KMS-11 (cell line): ENCODE results near the gene MRPL46.

Experiments used
- H2AFZ ChIP-seq: fragments of 200-600 bp; sonication (generic); 2 replicates; pipeline ENCODE4 v1.6.1; 2016; ENCODE audit warnings: antibody characterized with exemption, mixed run types, low read depth
- H3K27ac ChIP-seq: fragments of 200-600 bp; sonication (generic); 2 replicates; pipeline ENCODE4 v1.6.1; 2016; ENCODE audit warnings: mild to moderate bottlenecking, mixed run types
- H3K27me3 ChIP-seq: fragments of 200-600 bp; sonication (generic); 2 replicates; pipeline ENCODE4 v1.6.1; 2017; ENCODE audit warnings: mild to moderate bottlenecking, low read depth, mixed run types, moderate library complexity; ENCODE audit not compliant: insufficient read depth
- H3K36me3 ChIP-seq: fragments of 200-600 bp; sonication (generic); 2 replicates; pipeline ENCODE4 v1.6.1; 2017; ENCODE audit warnings: mild to moderate bottlenecking, mixed run types; ENCODE audit not compliant: insufficient read depth
- H3K4me1 ChIP-seq: fragments of 200-600 bp; sonication (generic); 2 replicates; pipeline ENCODE4 v1.6.1; 2016; ENCODE audit warnings: mild to moderate bottlenecking, low read depth, mixed run types; ENCODE audit not compliant: poor library complexity, severe bottlenecking
- H3K4me2 ChIP-seq: fragments of 200-600 bp; sonication (generic); 2 replicates; pipeline ENCODE4 v1.7.0; 2016; ENCODE audit warnings: mild to moderate bottlenecking, mixed run types
- H3K4me3 ChIP-seq: fragments of 200-600 bp; sonication (generic); IDR thresholded peaks from 2 replicates; pipeline ENCODE4 v1.6.1; 2017; ENCODE audit warnings: low read depth, low read length, mixed read lengths; ENCODE audit not compliant: insufficient read depth
- H3K79me2 ChIP-seq: fragments of 200-600 bp; sonication (generic); 2 replicates; pipeline ENCODE4 v1.6.1; 2016; ENCODE audit warnings: low read depth, mixed run types; ENCODE audit not compliant: insufficient read depth
- H3K9ac ChIP-seq: fragments of 200-600 bp; sonication (generic); 2 replicates; pipeline ENCODE4 v1.6.1; 2016; ENCODE audit warnings: mild to moderate bottlenecking, mixed run types
- H4K20me1 ChIP-seq: fragments of 200-600 bp; sonication (generic); 2 replicates; pipeline ENCODE4 v1.6.1; 2016; ENCODE audit warnings: mild to moderate bottlenecking, mixed run types; ENCODE audit not compliant: insufficient read depth
- CTCF ChIP-seq: fragments of 200-600 bp; sonication (generic); conservative IDR thresholded peaks from 2 replicates; pipeline ENCODE4 v1.6.1; 2017; ENCODE audit warnings: low read depth, mild to moderate bottlenecking, antibody characterized with exemption, low read length, moderate library complexity, mixed read lengths

Gene MRPL46

GRCh38 chr15:88505721-88506120 is 38.5 kb upstream of the MRPL46 start:
- Histone ChIP-seq H3K27me3 (no peaks in the 10 kb centered on the region), H3K36me3 (no peaks in the 10 kb centered on the region), H2AFZ (no peak overlapping the region), H3K9ac (no peak overlapping the region), H3K27ac (no peak overlapping the region), H3K4me2 (no peak overlapping the region), H4K20me1 (no peaks in the 10 kb centered on the region), H3K4me1 (peaks cover 12% of the 10 kb centered on the region), H3K4me3 (no peak overlapping the region), H3K79me2 (no peaks in the 10 kb centered on the region)
- TF ChIP-seq CTCF = no peak

- no peak for TF ChIP-seq CTCF
- Histone ChIP-seq H3K9ac (no peak overlapping the region), H3K4me3 (no peak overlapping the region), H4K20me1 (no peaks in the 10 kb centered on the region), H3K4me2 (no peak overlapping the region), H3K36me3 (no peaks in the 10 kb centered on the region), H3K27ac (no peak overlapping the region), H3K4me1 (peaks cover 7% of the 10 kb centered on the region), H2AFZ (no peak overlapping the region), H3K27me3 (no peaks in the 10 kb centered on the region), H3K79me2 (no peaks in the 10 kb centered on the region)
These were observed 37.3 kb upstream of the MRPL46 start for GRCh38 chr15:88504445-88504844.

GRCh38 chr15:88498996-88499395 is 31.8 kb upstream of the MRPL46 start:
- H3K27me3 ChIP-seq = no peaks in the 10 kb centered on the region
- no peak for TF ChIP-seq CTCF
- no peaks in the 10 kb centered on the region for H4K20me1 ChIP-seq
- no peaks in the 10 kb centered on the region for H3K79me2 ChIP-seq
- H3K9ac ChIP-seq = no peak overlapping the region
- no peak overlapping the region for H3K4me2 ChIP-seq
- no peaks in the 10 kb centered on the region for H3K4me1 ChIP-seq
- H3K36me3 ChIP-seq = no peaks in the 10 kb centered on the region
- H3K4me3 ChIP-seq = no peak overlapping the region
- no peak overlapping the region for H2AFZ ChIP-seq
- H3K27ac ChIP-seq = no peak overlapping the region

- Histone ChIP-seq H3K27me3 (no peaks in the 10 kb centered on the region), H2AFZ (no peak overlapping the region), H3K4me3 (no peak overlapping the region), H3K79me2 (no peaks in the 10 kb centered on the region), H3K4me2 (no peak overlapping the region), H4K20me1 (no peaks in the 10 kb centered on the region), H3K9ac (no peak overlapping the region), H3K4me1 (no peaks in the 10 kb centered on the region), H3K36me3 (no peaks in the 10 kb centered on the region), H3K27ac (no peak overlapping the region)
- no peak for TF ChIP-seq CTCF
These were observed 30.0 kb upstream of the MRPL46 start for GRCh38 chr15:88497109-88497765.
